Osteoblast (primary cell): Measurements from ENCODE around the gene R3HDM2. TPM values are rescaled to one million over a fixed set of nuclear protein-coding genes. Genes with fewer than 3 reads are reported as not detected.

ENCODE experiments used
- DNase-seq: peaks from one replicate; pipeline ENCODE4 v3.0.0; 2011; ENCODE audit warnings: low spot score, mixed read lengths; ENCODE audit not compliant: insufficient read length; ENCODE audit errors: missing footprints
- H2AFZ ChIP-seq: 2 replicates; pipeline ENCODE4 v1.6.0; 2011; ENCODE audit warnings: mild to moderate bottlenecking, low read length
- H3K27ac ChIP-seq: 2 replicates; pipeline ENCODE4 v1.5.1; 2011; ENCODE audit warnings: mild to moderate bottlenecking, low read depth, low read length, moderate library complexity
- H3K27me3 ChIP-seq: 2 replicates; pipeline ENCODE4 v1.6.0; 2012; ENCODE audit warnings: mild to moderate bottlenecking, control low read depth, inconsistent platforms, low read length, moderate library complexity; ENCODE audit not compliant: insufficient read depth
- H3K36me3 ChIP-seq: 2 replicates; pipeline ENCODE4 v1.5.1; 2011; ENCODE audit warnings: mild to moderate bottlenecking, low read length, control low read depth, moderate library complexity; ENCODE audit not compliant: insufficient read depth
- H3K4me1 ChIP-seq: 2 replicates; pipeline ENCODE4 v1.5.1; 2011; ENCODE audit warnings: mild to moderate bottlenecking, low read length, control low read depth, moderate library complexity; ENCODE audit not compliant: insufficient read depth
- H3K4me2 ChIP-seq: 2 replicates; pipeline ENCODE4 v1.6.0; 2011; ENCODE audit warnings: mild to moderate bottlenecking, low read length; ENCODE audit not compliant: insufficient read depth
- H3K4me3 ChIP-seq: fragments of 200-600 bp; sonication (generic); 3 replicates; pipeline ENCODE4 v1.5.1; 2012; ENCODE audit warnings: mild to moderate bottlenecking, low read length, inconsistent platforms; ENCODE audit not compliant: insufficient read depth
- H3K79me2 ChIP-seq: 2 replicates; pipeline ENCODE4 v1.6.0; 2012; ENCODE audit warnings: mild to moderate bottlenecking, low read length, control low read depth, inconsistent platforms; ENCODE audit not compliant: insufficient read depth
- H3K9me3 ChIP-seq: 2 replicates; pipeline ENCODE4 v1.5.1; 2011; ENCODE audit warnings: low read depth, low read length, control low read depth
- H4K20me1 ChIP-seq: 2 replicates; pipeline ENCODE4 v1.6.0; 2012; ENCODE audit warnings: mild to moderate bottlenecking, low read length, control low read depth; ENCODE audit not compliant: insufficient read depth
- CTCF ChIP-seq: IDR thresholded peaks from 2 replicates; pipeline ENCODE4 v1.5.1; 2011; ENCODE audit warnings: mild to moderate bottlenecking, low read depth, low read length, moderate library complexity; ENCODE audit errors: extremely low read depth
- total RNA-seq: library from RNA; depleted of rRNA; stranded (reverse); fragments of >200 nt; gene quantifications from 2 replicates; pipeline ENCODE4 v1.2.3, GENCODE V29; 2012

The R3HDM2 gene
- total RNA-seq, 1 donor, result 23.2 TPM

- Histone ChIP-seq H3K36me3 (no peaks in the 10 kb centered on the region), H3K79me2 (no peaks in the 10 kb centered on the region), H3K27ac (no peak overlapping the region), H3K4me1 (no peaks in the 10 kb centered on the region), H2AFZ (no peak overlapping the region), H3K4me3 (no peak overlapping the region), H3K4me2 (no peak overlapping the region), H3K27me3 (peaks cover 65% of the 10 kb centered on the region), H4K20me1 (no peaks in the 10 kb centered on the region), H3K9me3 (no peaks in the 10 kb centered on the region)
- DNase-seq, result peak; percentile 81
- no peak for TF ChIP-seq CTCF
These were observed 39.6 kb upstream of the R3HDM2 start for GRCh38 chr12:57470286-57470969.

- peak; percentile 76 for DNase-seq
- Histone ChIP-seq H3K27me3 (peaks cover 56% of the 10 kb centered on the region), H2AFZ (no peak overlapping the region), H3K4me3 (no peak overlapping the region), H3K79me2 (no peaks in the 10 kb centered on the region), H3K27ac (no peak overlapping the region), H3K9me3 (no peaks in the 10 kb centered on the region), H3K4me2 (no peak overlapping the region), H3K4me1 (no peaks in the 10 kb centered on the region), H3K36me3 (no peaks in the 10 kb centered on the region), H4K20me1 (no peaks in the 10 kb centered on the region)
- no peak for TF ChIP-seq CTCF
These were observed 38.7 kb upstream of the R3HDM2 start for GRCh38 chr12:57469296-57470164.

- Histone ChIP-seq H2AFZ (no peak overlapping the region), H3K79me2 (no peaks in the 10 kb centered on the region), H3K27ac (no peak overlapping the region), H4K20me1 (no peaks in the 10 kb centered on the region), H3K4me3 (no peak overlapping the region), H3K36me3 (no peaks in the 10 kb centered on the region), H3K4me2 (no peak overlapping the region), H3K9me3 (no peaks in the 10 kb centered on the region), H3K4me1 (no peaks in the 10 kb centered on the region), H3K27me3 (peaks cover 42% of the 10 kb centered on the region)
- no peak for DNase-seq
- TF ChIP-seq CTCF, result no peak
These were observed 37.1 kb upstream of the R3HDM2 start for GRCh38 chr12:57467915-57468314.
